Endothelial cell of umbilical vein (primary cell): ENCODE measurements around the gene VPS4A. TPM values are rescaled to one million over a fixed set of nuclear protein-coding genes. Genes with fewer than 3 reads are reported as not detected.

ENCODE experiments used
- BruUV-seq: library from RNA; stranded (reverse); fragments of 400-500 nt; replicated peaks from 2 replicates; lab custom pipeline; 2021; lab: Mats Ljungman, UMichigan
- CTCF ChIA-PET: fragments of 300-600, 350-600 bp; sonication (Branson Sonifier 250); formaldehyde crosslinking; loops from one replicate; lab custom pipeline; 2021; ENCODE audit warnings: antibody characterized with exemption, inconsistent platforms; lab: Charles Lee
- POLR2A ChIA-PET: fragments of 300-600, 350-600 bp; sonication (Branson Sonifier 250); formaldehyde crosslinking; loops from one replicate; lab custom pipeline; 2021; ENCODE audit warnings: antibody characterized with exemption, inconsistent platforms; lab: Charles Lee
- DNase-seq: peaks from one replicate; pipeline ENCODE4 v3.0.0-alpha.2; 2011; ENCODE audit warnings: low read depth, low spot score
- FAIRE-seq: peaks from 2 replicates; lab custom pipeline; 2011; peaks lifted over from hg19 to GRCh38; lab: Jason Lieb, UNC
- H2AFZ ChIP-seq: 2 replicates; pipeline ENCODE4 v1.6.0; 2012; ENCODE audit warnings: low read depth, low read length, control low read depth, inconsistent platforms
- H3K27ac ChIP-seq: 2 replicates; pipeline ENCODE4 v1.5.1; 2011; ENCODE audit warnings: low read depth, mild to moderate bottlenecking, control low read depth, low read length, moderate library complexity; ENCODE audit not compliant: insufficient read depth
- H3K27me3 ChIP-seq, 2 experiments: 2 replicates each; pipeline versions ENCODE4 v1.6.0 to v1.6.1; 2011; ENCODE audit warnings: low read length in 2 of 2, mixed read lengths in 1 of 2; ENCODE audit not compliant: control insufficient read depth in 2 of 2, insufficient read depth in 2 of 2
- H3K36me3 ChIP-seq, 2 experiments: 2 replicates in 1 of 2; 3 replicates in 1 of 2; pipeline ENCODE4 v1.5.1; 2011; ENCODE audit warnings: low read length in 2 of 2, mild to moderate bottlenecking in 1 of 2, moderate library complexity in 1 of 2; ENCODE audit not compliant: control insufficient read depth in 2 of 2, insufficient read depth in 2 of 2; ENCODE audit errors: extremely low read depth in 1 of 2
- H3K4me1 ChIP-seq: 3 replicates; pipeline ENCODE4 v1.5.1; 2011; ENCODE audit warnings: mild to moderate bottlenecking, low read length; ENCODE audit not compliant: control insufficient read depth, insufficient read depth; ENCODE audit errors: extremely low read depth
- H3K4me2 ChIP-seq: 2 replicates; pipeline ENCODE4 v1.6.1; 2011; ENCODE audit warnings: low read length, control low read depth, mixed read lengths; ENCODE audit not compliant: insufficient read depth
- H3K4me3 ChIP-seq, 3 experiments: fragments of 200-600 bp in 1 of 3; sonication (generic), shearing (Covaris generic) in 1 of 3; replicated peaks in 1 of 3; 2 replicates each; pipeline ENCODE4 v1.5.1; 2011 to 2016; ENCODE audit warnings: control low read depth in 3 of 3, low read length in 3 of 3, mild to moderate bottlenecking in 2 of 3, inconsistent platforms in 1 of 3, low read depth in 1 of 3, moderate library complexity in 1 of 3; ENCODE audit not compliant: insufficient read depth in 1 of 3
- H3K79me2 ChIP-seq: 2 replicates; pipeline ENCODE4 v1.6.0; 2012; ENCODE audit warnings: low read length, inconsistent platforms; ENCODE audit not compliant: control insufficient read depth, insufficient read depth
- H3K9ac ChIP-seq: replicated peaks from 2 replicates; pipeline ENCODE3; 2011; ENCODE audit warnings: low read length, control low read depth; ENCODE audit not compliant: insufficient read depth; ENCODE audit errors: extremely low read depth
- H3K9me1 ChIP-seq: replicated peaks from 3 replicates; pipeline ENCODE4 v1.6.0; 2011; ENCODE audit warnings: mild to moderate bottlenecking, low read length; ENCODE audit not compliant: control insufficient read depth, insufficient read depth; ENCODE audit errors: extremely low read depth
- H3K9me3 ChIP-seq: replicated peaks from 2 replicates; pipeline ENCODE4 v1.5.1; 2012; ENCODE audit warnings: low read length, inconsistent platforms; ENCODE audit not compliant: control insufficient read depth, insufficient read depth
- H4K20me1 ChIP-seq: replicated peaks from 2 replicates; pipeline ENCODE3; 2011; ENCODE audit warnings: mild to moderate bottlenecking, low read length; ENCODE audit not compliant: control insufficient read depth, insufficient read depth; ENCODE audit errors: extremely low read depth
- EZH2 ChIP-seq: IDR thresholded peaks from 2 replicates; pipeline ENCODE4 v1.6.1; 2012; ENCODE audit warnings: borderline replicate concordance, low read depth, mild to moderate bottlenecking, moderate library complexity, low read length, inconsistent platforms; ENCODE audit not compliant: severe bottlenecking
- FOS ChIP-seq: IDR thresholded peaks from 2 replicates; pipeline ENCODE4 v1.6.1; 2011; ENCODE audit warnings: mild to moderate bottlenecking, low read length, moderate library complexity, borderline replicate concordance; ENCODE audit not compliant: insufficient read depth
- GATA2 ChIP-seq: IDR thresholded peaks from 2 replicates; pipeline ENCODE4 v1.7.0; 2011; ENCODE audit warnings: low read depth, mild to moderate bottlenecking, moderate library complexity, mixed read lengths, low read length; ENCODE audit not compliant: insufficient read length, insufficient read depth
- JUN ChIP-seq: IDR thresholded peaks from 2 replicates; pipeline ENCODE4 v1.6.1; 2011; ENCODE audit warnings: borderline replicate concordance, low read depth; ENCODE audit not compliant: insufficient read length, insufficient read depth
- MYC ChIP-seq: IDR thresholded peaks from one replicate; pipeline ENCODE4 v1.6.1; 2011; ENCODE audit warnings: mild to moderate bottlenecking, low read depth, low read length
- POLR2A ChIP-seq: IDR thresholded peaks from 2 replicates; pipeline ENCODE4 v1.6.1; 2012; ENCODE audit warnings: low read depth, mild to moderate bottlenecking, control low read depth, low read length
- POLR2AphosphoS5 ChIP-seq: IDR thresholded peaks from 2 replicates; pipeline ENCODE4 v1.6.1; 2012; ENCODE audit warnings: low read depth, mild to moderate bottlenecking, control low read depth, low read length, moderate library complexity; ENCODE audit not compliant: insufficient read depth
- dilution Hi-C: fragments of 300-500 bp; cut with MboI; formaldehyde crosslinking; loops from one replicate; pipeline ENCODE4 v1.15.0; 2019; ENCODE audit warnings: low sequenced_read_pairs; ENCODE audit not compliant: extremely low pct_ligation_motif_present
- intact Hi-C: fragments of 100-400 bp; cut with micrococcal nuclease; formaldehyde crosslinking; loops from one replicate; pipeline ENCODE4 v1.10.0; 2022
- polyA plus RNA-seq, 4 experiments: library from polyadenylated mRNA; depleted of rRNA in 3 of 4; stranded (reverse) in 3 of 4; unstranded in 1 of 4; fragments of >200 nt; gene quantifications; 2 replicates each; pipeline versions ENCODE4 v1.2.1 to v1.2.3, GENCODE V29; 2011 to 2012; ENCODE audit warnings: missing spikeins in 1 of 4
- total RNA-seq: library from RNA; stranded (reverse); gene quantifications from 2 replicates; pipeline ENCODE4 v1.2.3, GENCODE V29; 2021
- TF ChIP-seq, protein P1 (sequence below): IDR thresholded peaks from 2 replicates; pipeline ENCODE4 v1.6.1; 2011; ENCODE audit not compliant: insufficient read depth, insufficient read length
- TF ChIP-seq, protein P2 (sequence below), 2 donors: IDR thresholded peaks; 1 replicate in 1 of 2; 2 replicates in 1 of 2; pipeline ENCODE4 v1.5.1; 2011; ENCODE audit warnings: low read length in 2 of 2, mild to moderate bottlenecking in 2 of 2, moderate library complexity in 2 of 2, control low read depth in 1 of 2, inconsistent platforms in 1 of 2, low read depth in 1 of 2; ENCODE audit not compliant: insufficient read depth in 1 of 2; ENCODE audit errors: extremely low read depth in 1 of 2

Gene VPS4A
- total and polyA plus RNA-seq, 2 donors (not counting 3 experiments of a cell fraction or from before 2014, with no cell fraction given), result 22.3 to 34.8 TPM

DNA sequence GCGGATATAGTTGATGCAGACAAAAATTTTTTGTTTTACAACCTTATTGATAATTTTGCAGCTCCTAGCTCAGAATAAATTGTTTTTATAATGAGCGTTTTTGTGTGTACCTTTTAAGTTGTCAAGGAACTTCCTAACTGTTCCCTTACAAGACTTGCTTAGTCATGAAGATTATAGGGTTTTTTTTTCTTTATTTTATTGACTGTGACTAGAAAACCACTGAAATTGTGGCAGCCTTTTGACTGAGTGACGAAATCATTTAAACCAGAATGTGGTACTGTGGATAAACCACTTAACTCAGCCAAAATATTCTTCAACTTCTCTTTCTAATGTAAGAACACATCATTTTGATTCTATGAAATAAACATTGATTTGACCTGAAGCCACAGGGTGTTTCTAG, 40.8 kb upstream of the VPS4A start:
- intact Hi-C loops, result no loop called here
- no peaks in the 10 kb centered on the region for H4K20me1 ChIP-seq
- no peak overlapping the region for H2AFZ ChIP-seq
- dilution Hi-C loops, result no loop called here
- DNase-seq, result no peak
- H3K27me3 ChIP-seq, result no peaks in the 10 kb centered on the region
- no peak overlapping the region for H3K4me2 ChIP-seq
- peaks cover 4% of the 10 kb centered on the region for H3K79me2 ChIP-seq
- POLR2A ChIA-PET, result no interaction called here
- no peak overlapping the region for H3K4me3 ChIP-seq
- CTCF ChIA-PET, result interaction anchor here (2.5 kb wide), 1 partner anchor 120 kb away, joined by 10 read pairs; no protein-coding TSS in a partner anchor
- H3K9me1 ChIP-seq, result no peaks in the 10 kb centered on the region
- peaks cover 0 to 9% of the 10 kb centered on the region in 2 experiments for H3K36me3 ChIP-seq
- no peak for FAIRE-seq
- no peaks in the 10 kb centered on the region for H3K4me1 ChIP-seq
- no peak overlapping the region for H3K9ac ChIP-seq
- no peaks in the 10 kb centered on the region for H3K9me3 ChIP-seq
- no peak overlapping the region for H3K27ac ChIP-seq
- TF ChIP-seq POLR2AphosphoS5, result no peak
- BruUV-seq, result no TSS peak

DNA sequence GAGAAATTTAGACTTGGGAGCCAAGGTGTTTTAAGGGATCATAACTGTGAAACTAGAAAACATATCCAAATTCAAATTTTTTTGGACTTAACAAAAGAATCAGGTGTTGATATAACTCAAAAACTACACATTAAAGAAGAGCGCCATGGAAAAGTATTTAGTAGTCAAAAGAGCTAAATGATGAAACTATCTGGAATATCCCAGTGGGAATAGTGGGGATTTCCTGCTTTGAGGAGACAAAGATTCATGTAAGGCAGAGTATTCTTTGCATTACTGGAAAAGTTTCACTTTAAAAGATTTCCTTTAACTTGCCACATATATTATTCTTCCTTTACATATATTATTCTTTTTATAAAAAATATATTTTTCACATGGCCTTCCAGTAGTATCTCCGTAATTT, 40.3 kb upstream of the VPS4A start:
- no peak for DNase-seq
- no TSS peak for BruUV-seq
- dilution Hi-C loops, result no loop called here

More for the DNA sequence above, 40.3 kb upstream of the VPS4A start:
- CTCF ChIA-PET, result interaction anchor here (1.4 to 2.5 kb wide), 2 partner anchors 18 to 121 kb away, joined by 3 to 10 read pairs; no protein-coding TSS in a partner anchor
- no peak overlapping the region for H3K4me3 ChIP-seq
- H3K9ac ChIP-seq, result no peak overlapping the region
- FAIRE-seq, result no peak
- POLR2A ChIA-PET, result no interaction called here
- no peaks in the 10 kb centered on the region for H3K4me1 ChIP-seq
- no peaks in the 10 kb centered on the region for H3K27me3 ChIP-seq
- no peaks in the 10 kb centered on the region for H4K20me1 ChIP-seq
- H3K27ac ChIP-seq, result no peak overlapping the region
- no peaks in the 10 kb centered on the region for H3K9me1 ChIP-seq
- intact Hi-C loops, result no loop called here
- H2AFZ ChIP-seq, result no peak overlapping the region
- H3K9me3 ChIP-seq, result no peaks in the 10 kb centered on the region
- no peak overlapping the region for H3K4me2 ChIP-seq
- TF ChIP-seq, protein P1, sequence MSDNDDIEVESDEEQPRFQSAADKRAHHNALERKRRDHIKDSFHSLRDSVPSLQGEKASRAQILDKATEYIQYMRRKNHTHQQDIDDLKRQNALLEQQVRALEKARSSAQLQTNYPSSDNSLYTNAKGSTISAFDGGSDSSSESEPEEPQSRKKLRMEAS, result no peak
- TF ChIP-seq POLR2A (no peak), EZH2 (no peak), FOS (no peak), JUN (no peak), GATA2 (no peak), POLR2AphosphoS5 (no peak), MYC (no peak)
- TF ChIP-seq, protein P2, sequence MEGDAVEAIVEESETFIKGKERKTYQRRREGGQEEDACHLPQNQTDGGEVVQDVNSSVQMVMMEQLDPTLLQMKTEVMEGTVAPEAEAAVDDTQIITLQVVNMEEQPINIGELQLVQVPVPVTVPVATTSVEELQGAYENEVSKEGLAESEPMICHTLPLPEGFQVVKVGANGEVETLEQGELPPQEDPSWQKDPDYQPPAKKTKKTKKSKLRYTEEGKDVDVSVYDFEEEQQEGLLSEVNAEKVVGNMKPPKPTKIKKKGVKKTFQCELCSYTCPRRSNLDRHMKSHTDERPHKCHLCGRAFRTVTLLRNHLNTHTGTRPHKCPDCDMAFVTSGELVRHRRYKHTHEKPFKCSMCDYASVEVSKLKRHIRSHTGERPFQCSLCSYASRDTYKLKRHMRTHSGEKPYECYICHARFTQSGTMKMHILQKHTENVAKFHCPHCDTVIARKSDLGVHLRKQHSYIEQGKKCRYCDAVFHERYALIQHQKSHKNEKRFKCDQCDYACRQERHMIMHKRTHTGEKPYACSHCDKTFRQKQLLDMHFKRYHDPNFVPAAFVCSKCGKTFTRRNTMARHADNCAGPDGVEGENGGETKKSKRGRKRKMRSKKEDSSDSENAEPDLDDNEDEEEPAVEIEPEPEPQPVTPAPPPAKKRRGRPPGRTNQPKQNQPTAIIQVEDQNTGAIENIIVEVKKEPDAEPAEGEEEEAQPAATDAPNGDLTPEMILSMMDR (IDR thresholded peaks at IDR 0.05; ENCODE audit: extremely low read depth in 1 of 2, insufficient read depth in 1 of 2, low read depth in 1 of 2, low read length in 2 of 2), result no peak
- peaks cover 0 to 9% of the 10 kb centered on the region in 2 experiments for H3K36me3 ChIP-seq
- peaks cover 4% of the 10 kb centered on the region for H3K79me2 ChIP-seq
